Spleen (tissue), 11 donors: ENCODE data around the gene AFF4. TPM values are rescaled to one million over a fixed set of nuclear protein-coding genes. Genes with fewer than 3 reads are reported as not detected.
"Not testable (repeated sequence)": the region's sequence is repeated elsewhere in the genome, so short reads cannot be mapped to it uniquely, and the experiment has no call there.

Experiments
- DNase-seq: peaks from one replicate; pipeline ENCODE4 v3.0.0-alpha.2; 2020
- H3K27ac ChIP-seq, 8 donors: fragments of 200-600 bp; sonication (generic) in 7 of 8; 1 replicate in 4 of 8; 2 replicates in 4 of 8; pipeline versions ENCODE4 v1.5.0 to v1.8.0; 2016 to 2021; ENCODE audit warnings: inconsistent platforms in 4 of 8, mild to moderate bottlenecking in 4 of 8, moderate library complexity in 1 of 8
- H3K27me3 ChIP-seq, 7 donors: fragments of 200-600 bp; sonication (generic) in 6 of 7; replicated peaks in 1 of 7; 1 replicate in 4 of 7; 2 replicates in 3 of 7; pipeline versions ENCODE4 v1.5.0 to v1.8.0; 2016 to 2021; ENCODE audit warnings: inconsistent platforms in 3 of 7, mild to moderate bottlenecking in 1 of 7
- H3K36me3 ChIP-seq, 6 donors: fragments of 200-600 bp; sonication (generic) in 5 of 6; 1 replicate in 4 of 6; 2 replicates in 2 of 6; pipeline versions ENCODE4 v1.5.0 to v1.8.0; 2016 to 2021; ENCODE audit warnings: inconsistent platforms in 2 of 6
- H3K4me1 ChIP-seq, 6 donors: fragments of 200-600 bp; sonication (generic) in 5 of 6; 1 replicate in 3 of 6; 2 replicates in 3 of 6; pipeline versions ENCODE4 v1.5.0 to v1.8.0; 2016 to 2021; ENCODE audit warnings: inconsistent platforms in 3 of 6
- H3K4me3 ChIP-seq, 8 donors: fragments of 200-600 bp; sonication (generic) in 7 of 8; 1 replicate in 4 of 8; 2 replicates in 4 of 8; pipeline versions ENCODE4 v1.5.0 to v1.8.0; 2016 to 2021; ENCODE audit warnings: inconsistent platforms in 4 of 8, mild to moderate bottlenecking in 4 of 8, moderate library complexity in 2 of 8
- H3K9me3 ChIP-seq, 8 donors: fragments of 200-600 bp; sonication (generic) in 7 of 8; 1 replicate in 4 of 8; 2 replicates in 4 of 8; pipeline versions ENCODE4 v1.5.0 to v1.8.0; 2016 to 2021; ENCODE audit warnings: inconsistent platforms in 4 of 8
- CTCF ChIP-seq, 11 experiments: fragments of 200-600 bp in 7 of 11; fragments of 450-650 bp in 4 of 11; sonication (generic) in 4 of 11; IDR thresholded peaks in 8 of 11; conservative IDR thresholded peaks in 3 of 11; 1 replicate in 7 of 11; 2 replicates in 4 of 11; pipeline versions ENCODE4 v1.4.0 to v1.8.0; 2016 to 2021; ENCODE audit warnings: antibody characterized with exemption in 11 of 11, inconsistent platforms in 4 of 11, mild to moderate bottlenecking in 1 of 11
- POLR2A ChIP-seq, 3 donors: fragments of 450-650 bp; IDR thresholded peaks; one replicate each; pipeline ENCODE4 v1.5.1; 2017; ENCODE audit warnings: antibody characterized with exemption in 3 of 3, mild to moderate bottlenecking in 1 of 3
- POLR2AphosphoS5 ChIP-seq, 3 donors: sonication (generic); formaldehyde crosslinking; IDR thresholded peaks; one replicate each; pipeline ENCODE4 v1.5.1; 2017; ENCODE audit warnings: antibody characterized with exemption in 3 of 3
- WGBS, 5 donors: extraction: QIAGEN DNeasy Blood & Tissue Kit in 3 of 5; methylation state at CpG; one replicate each; pipeline versions ENCODE4 v1.1.5 to v1.1.7; 2013 to 2018; 5-methylcytosine and 5-hydroxymethylcytosine counted together
- intact Hi-C: fragments of 100-400 bp; cut with DNase I; formaldehyde crosslinking; loops from one replicate; pipeline ENCODE4 v1.15.0; 2023; ENCODE audit warnings: low total_unique reads
- polyA plus RNA-seq, 3 donors: library from polyadenylated mRNA; stranded (reverse); fragments of 200-250 nt; gene quantifications; one replicate each; pipeline ENCODE4 v1.2.1, GENCODE V29; 2013
- total RNA-seq, 7 donors: library from RNA; depleted of rRNA in 3 of 7; stranded (reverse); fragments of >200 nt in 3 of 7; fragmentation: NEBNext Ultra II Directional in 4 of 7; extraction: Animal tissue kit (Norgen Biotek cat#: 25700) in 4 of 7; gene quantifications; one replicate each; pipeline versions ENCODE4 v1.1.0 to v1.2.1, GENCODE V29; 2016 to 2021
- donor health status: healthy with polysubstance abuse.
- donor health status: DM: no; HTN: no; CAD: no; lungs with moderate emphysema.
- donor health status: DM: no; HTN: no; CAD: no.
- donor health status: Bipolar disorder and iron deficiency.
- donor health status: healthy.
- donor health status: DM: no; HTN: no; CAD: no.
- donor health status: DM: yes; HTN: yes; CAD: no.

AFF4 gene
- total and polyA plus RNA-seq, 10 donors: 5.1 to 84.3 (median 65.1) TPM

GRCh38 chr5:132860742-132861141 is 102.7 kb downstream of the AFF4 start:
- H3K27ac ChIP-seq: no peak overlapping the region
- H3K9me3 ChIP-seq: no peaks in the 10 kb centered on the region
- intact Hi-C loops: no loop called here
- no peaks in the 10 kb centered on the region for H3K27me3 ChIP-seq
- H3K4me1 ChIP-seq: peaks cover 0 to 7% (median 5%) of the 10 kb centered on the region in 6 donors
- 63 to 79% (median 77%) methylated on average over 5 of the region's 5 CpGs for WGBS, 5 donors
- H3K36me3 ChIP-seq: no peaks in the 10 kb centered on the region
- TF ChIP-seq CTCF (IDR thresholded peaks at IDR 0.05 in 8 of 11, conservative IDR thresholded peaks at IDR 0.05 in 3 of 11) (no peak), POLR2A (IDR thresholded peaks at IDR 0.05) (no peak), POLR2AphosphoS5 (IDR thresholded peaks at IDR 0.05) (no peak)
- no peak overlapping the region for H3K4me3 ChIP-seq
- DNase-seq: no peak

GRCh38 chr5:132859889-132860437 is 103.5 kb downstream of the AFF4 start:
- H3K27ac ChIP-seq: no peak overlapping the region
- no peaks in the 10 kb centered on the region for H3K27me3 ChIP-seq
- intact Hi-C loops: no loop called here

GRCh38 chr5:132856011-132856410 is 107.4 kb downstream of the AFF4 start:
- no peak for DNase-seq
- WGBS, 5 donors: 75 to 90% (median 83%) methylated on average over 3 of the region's 3 CpGs
- H3K4me3 ChIP-seq: no peak overlapping the region
- H3K27me3 ChIP-seq: no peaks in the 10 kb centered on the region
- H3K9me3 ChIP-seq: no peaks in the 10 kb centered on the region
- TF ChIP-seq CTCF (IDR thresholded peaks at IDR 0.05 in 8 of 11, conservative IDR thresholded peaks at IDR 0.05 in 3 of 11) (no peak), POLR2AphosphoS5 (IDR thresholded peaks at IDR 0.05) (no peak), POLR2A (IDR thresholded peaks at IDR 0.05) (no peak)
- H3K4me1 ChIP-seq: no peaks in the 10 kb centered on the region
- no peaks in the 10 kb centered on the region for H3K36me3 ChIP-seq
- H3K27ac ChIP-seq: no peak overlapping the region
- intact Hi-C loops: no loop called here

More at GRCh38 chr5:132859889-132860437, 103.5 kb downstream of the AFF4 start:
- TF ChIP-seq POLR2AphosphoS5 (IDR thresholded peaks at IDR 0.05) (no peak), CTCF (IDR thresholded peaks at IDR 0.05 in 8 of 11, conservative IDR thresholded peaks at IDR 0.05 in 3 of 11) (no peak), POLR2A (IDR thresholded peaks at IDR 0.05) (no peak)
- no peaks in the 10 kb centered on the region for H3K4me1 ChIP-seq
- H3K4me3 ChIP-seq: no peak overlapping the region
- no peaks in the 10 kb centered on the region for H3K9me3 ChIP-seq
- H3K36me3 ChIP-seq: no peaks in the 10 kb centered on the region
- WGBS, 5 donors: 67 to 86% (median 74%) methylated on average over 2 of the region's 2 CpGs
- no peak for DNase-seq

GRCh38 chr5:132854992-132855391 is 108.4 kb downstream of the AFF4 start:
- H3K27me3 ChIP-seq, H3K4me3 ChIP-seq, H3K27ac ChIP-seq, H3K36me3 ChIP-seq, H3K9me3 ChIP-seq, DNase-seq, H3K4me1 ChIP-seq, intact Hi-C loops: not testable (repeated sequence)
- 94 to 98% (median 96%) methylated on average over 5 of the region's 5 CpGs for WGBS, 5 donors

- intact Hi-C loops: no loop called here
- H3K9me3 ChIP-seq: no peaks in the 10 kb centered on the region
- DNase-seq: no peak
- no peaks in the 10 kb centered on the region for H3K27me3 ChIP-seq
- no peak overlapping the region for H3K27ac ChIP-seq
- no peak overlapping the region for H3K4me3 ChIP-seq
- WGBS, 5 donors: 37 to 63% (median 51%) methylated on average over 3 of the region's 3 CpGs
- H3K36me3 ChIP-seq: no peaks in the 10 kb centered on the region
- TF ChIP-seq POLR2AphosphoS5 (IDR thresholded peaks at IDR 0.05) (no peak), POLR2A (IDR thresholded peaks at IDR 0.05) (no peak), CTCF (IDR thresholded peaks at IDR 0.05 in 8 of 11, conservative IDR thresholded peaks at IDR 0.05 in 3 of 11) (no peak)
- no peaks in the 10 kb centered on the region for H3K4me1 ChIP-seq
Observed at GRCh38 chr5:132854301-132854700, 109.1 kb downstream of the AFF4 start.
